Sigmoid colon (tissue), 7 donors: ENCODE results near the gene EGF. TPM values are rescaled to one million over a fixed set of nuclear protein-coding genes. Genes with fewer than 3 reads are reported as not detected.

Experiments used
- DNase-seq: peaks from one replicate; pipeline ENCODE4 v3.0.0-alpha.2; 2019
- H3K27ac ChIP-seq, 4 donors: fragments of 200-600 bp; sonication (generic); one replicate each; pipeline ENCODE4 v1.5.1; 2016 to 2019; ENCODE audit warnings: mild to moderate bottlenecking in 1 of 4
- H3K27me3 ChIP-seq, 3 donors: fragments of 200-600 bp; sonication (generic); one replicate each; pipeline ENCODE4 v1.5.1; 2019; ENCODE audit warnings: mild to moderate bottlenecking in 1 of 3
- H3K36me3 ChIP-seq, 4 donors: fragments of 200-600 bp; sonication (generic); one replicate each; pipeline ENCODE4 v1.5.1; 2016 to 2019
- H3K4me1 ChIP-seq, 4 donors: fragments of 200-600 bp; sonication (generic); one replicate each; pipeline ENCODE4 v1.5.1; 2017 to 2019
- H3K4me3 ChIP-seq, 4 donors: fragments of 200-600 bp; sonication (generic); one replicate each; pipeline ENCODE4 v1.5.1; 2017 to 2019; ENCODE audit warnings: mild to moderate bottlenecking in 2 of 4, moderate library complexity in 1 of 4
- H3K9me3 ChIP-seq, 4 donors: fragments of 200-600 bp in 3 of 4; sonication (generic) in 3 of 4; one replicate each; pipeline versions ENCODE4 v1.5.1 to v1.6.1; 2013 to 2019
- CTCF ChIP-seq, 4 experiments: fragments of 450-650 bp in 3 of 4; fragments of 200-600 bp in 1 of 4; IDR thresholded peaks; one replicate each; pipeline ENCODE4 v1.5.1; 2016 to 2019; ENCODE audit warnings: antibody characterized with exemption in 4 of 4, mild to moderate bottlenecking in 3 of 4, moderate library complexity in 2 of 4
- EP300 ChIP-seq, 4 donors: sonication (generic); formaldehyde crosslinking; IDR thresholded peaks; one replicate each; pipeline ENCODE4 v1.6.1; 2017; ENCODE audit warnings: antibody characterized with exemption in 4 of 4
- POLR2A ChIP-seq, 2 donors: fragments of 450-650 bp; IDR thresholded peaks; one replicate each; pipeline ENCODE4 v1.6.1; 2016; ENCODE audit warnings: antibody characterized with exemption in 2 of 2, mild to moderate bottlenecking in 2 of 2, moderate library complexity in 2 of 2
- POLR2AphosphoS5 ChIP-seq, 4 donors: sonication (generic); formaldehyde crosslinking; IDR thresholded peaks; one replicate each; pipeline ENCODE4 v1.6.1; 2017; ENCODE audit warnings: antibody characterized with exemption in 4 of 4
- WGBS, 2 donors: extraction: QIAGEN DNeasy Blood & Tissue Kit; methylation state at CpG; one replicate each; pipeline ENCODE4 v1.1.7; 2013; 5-methylcytosine and 5-hydroxymethylcytosine counted together
- intact Hi-C: fragments of 100-400 bp; cut with DNase I; formaldehyde crosslinking; loops from one replicate; pipeline ENCODE4 v1.15.1; 2023
- polyA plus RNA-seq, 3 donors: library from polyadenylated mRNA; stranded (reverse); fragments of 200-250 nt; gene quantifications; one replicate each; pipeline ENCODE4 v1.2.3, GENCODE V29; 2013
- total RNA-seq, 4 donors: library from RNA; depleted of rRNA; stranded (reverse); fragments of >200 nt; gene quantifications; one replicate each; pipeline ENCODE4 v1.1.0, GENCODE V29; 2016
- donor health status: healthy with polysubstance abuse.
- donor health status: Bipolar disorder and iron deficiency.
- donor health status: healthy.

The EGF gene
- total and polyA plus RNA-seq, 7 donors, result 0.46 to 1.3 (median 0.70) TPM; not detected in 1

GRCh38 chr4:109978704-109979454, 66.2 kb downstream of the EGF start:
- intact Hi-C loops, result loop anchor here (1.0 kb wide), 1 partner anchor 557 kb away; no protein-coding TSS in a partner anchor
- no peak for TF ChIP-seq POLR2AphosphoS5 (IDR thresholded peaks at IDR 0.05)
- TF ChIP-seq CTCF (IDR thresholded peaks at IDR 0.05), result no peak
- TF ChIP-seq EP300 (IDR thresholded peaks at IDR 0.05), result no peak
- 60 to 69% methylated on average over 5 of the region's 5 CpGs for WGBS, 2 donors

GRCh38 chr4:109979920-109980717, 67.4 kb downstream of the EGF start:
- no peak for TF ChIP-seq POLR2AphosphoS5 (IDR thresholded peaks at IDR 0.05)
- TF ChIP-seq CTCF (IDR thresholded peaks at IDR 0.05), result no peak
- TF ChIP-seq EP300 (IDR thresholded peaks at IDR 0.05), result no peak
- no peak for TF ChIP-seq POLR2A (IDR thresholded peaks at IDR 0.05)
- Histone ChIP-seq H3K27ac (no peak overlapping the region), H3K9me3 (no peaks in the 10 kb centered on the region), H3K27me3 (no peaks in the 10 kb centered on the region), H3K4me3 (no peak overlapping the region), H3K4me1 (no peaks in the 10 kb centered on the region), H3K36me3 (no peaks in the 10 kb centered on the region)
- no peak for DNase-seq
- intact Hi-C loops, result no loop called here
- WGBS, 2 donors, result 87 to 90% methylated on average over 5 of the region's 5 CpGs

More at GRCh38 chr4:109978704-109979454, 66.2 kb downstream of the EGF start:
- Histone ChIP-seq H3K36me3 (no peaks in the 10 kb centered on the region), H3K4me3 (no peak overlapping the region), H3K27me3 (no peaks in the 10 kb centered on the region), H3K9me3 (no peaks in the 10 kb centered on the region), H3K27ac (no peak overlapping the region), H3K4me1 (no peaks in the 10 kb centered on the region)
- no peak for DNase-seq

- Histone ChIP-seq H3K36me3 (no peaks in the 10 kb centered on the region), H3K4me1 (no peaks in the 10 kb centered on the region), H3K9me3 (no peaks in the 10 kb centered on the region), H3K27me3 (no peaks in the 10 kb centered on the region), H3K4me3 (no peak overlapping the region), H3K27ac (no peak overlapping the region)
- no peak for TF ChIP-seq CTCF (IDR thresholded peaks at IDR 0.05)
- TF ChIP-seq POLR2AphosphoS5 (IDR thresholded peaks at IDR 0.05), result no peak
- no peak for TF ChIP-seq POLR2A (IDR thresholded peaks at IDR 0.05)
- no peak for TF ChIP-seq EP300 (IDR thresholded peaks at IDR 0.05)
- no peak for DNase-seq
- intact Hi-C loops, result no loop called here
- WGBS, 2 donors, result 93 to 98% methylated on average over 1 of the region's 1 CpG
These were observed 69.3 kb downstream of the EGF start for GRCh38 chr4:109981936-109982335.

GRCh38 chr4:109982521-109982920, 69.8 kb downstream of the EGF start:
- intact Hi-C loops, result no loop called here
- H3K27ac ChIP-seq, result no peak overlapping the region
- no peaks in the 10 kb centered on the region for H3K27me3 ChIP-seq
- no peaks in the 10 kb centered on the region for H3K4me1 ChIP-seq
- no peak for DNase-seq
- H3K36me3 ChIP-seq, result no peaks in the 10 kb centered on the region
- H3K4me3 ChIP-seq, result no peak overlapping the region
- H3K9me3 ChIP-seq, result no peaks in the 10 kb centered on the region
- 93 to 95% methylated on average over 3 of the region's 3 CpGs for WGBS, 2 donors
- TF ChIP-seq POLR2A (IDR thresholded peaks at IDR 0.05), result no peak
- no peak for TF ChIP-seq EP300 (IDR thresholded peaks at IDR 0.05)
- no peak for TF ChIP-seq POLR2AphosphoS5 (IDR thresholded peaks at IDR 0.05)
- no peak for TF ChIP-seq CTCF (IDR thresholded peaks at IDR 0.05)
